Cerebellar cortex (tissue), 1 donor: ENCODE results near the gene CCDC6.
"Not testable (repeated sequence)": the region's sequence is repeated elsewhere in the genome, so short reads cannot be mapped to it uniquely, and the experiment has no call there.

ENCODE experiments used
- DNase-seq: peaks from one replicate; pipeline ENCODE4 v3.0.0-alpha.2; 2015; ENCODE audit warnings: low spot score

The CCDC6 gene

GRCh38 chr10:59754951-59755350 is 151.4 kb downstream of the CCDC6 start:
- DNase-seq, result no peak

DNA sequence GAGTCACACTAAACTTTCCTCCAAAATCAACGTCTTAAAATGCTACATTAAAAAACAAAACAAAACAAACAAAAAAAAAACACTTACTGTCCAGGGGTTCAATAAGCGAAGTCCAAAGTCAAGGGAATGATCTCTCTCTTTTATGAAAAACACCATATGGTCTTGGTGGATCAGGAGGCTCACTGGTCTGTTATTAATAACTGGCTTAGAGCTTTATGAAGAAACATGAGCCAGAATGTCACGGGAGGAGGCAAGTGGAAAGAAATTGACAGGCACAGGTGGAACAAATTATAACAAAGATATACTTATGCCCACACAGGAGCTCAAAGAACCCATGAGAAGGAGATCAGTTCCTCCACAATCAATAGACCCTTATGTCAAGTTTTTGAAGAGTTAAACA is 153.1 kb downstream of the CCDC6 start, which contains the start of gene MRLN:
TSS of gene MRLN (minus strand) at position 189 of the 400 bp plus-strand sequence.
- peak; percentile 94 for DNase-seq

GRCh38 chr10:59752278-59752940 is 153.9 kb downstream of the CCDC6 start:
- DNase-seq, result peak; percentile 68

GRCh38 chr10:59750155-59750945 is 156.0 kb downstream of the CCDC6 start:
- peak; percentile 71 for DNase-seq

- peak; percentile 89 for DNase-seq
Measured at GRCh38 chr10:59748834-59749233, 157.5 kb downstream of the CCDC6 start.

GRCh38 chr10:59745163-59745650 is 161.1 kb downstream of the CCDC6 start:
- DNase-seq, result no peak

GRCh38 chr10:59744762-59745161 is 161.6 kb downstream of the CCDC6 start:
- DNase-seq, result not testable (repeated sequence)

DNA sequence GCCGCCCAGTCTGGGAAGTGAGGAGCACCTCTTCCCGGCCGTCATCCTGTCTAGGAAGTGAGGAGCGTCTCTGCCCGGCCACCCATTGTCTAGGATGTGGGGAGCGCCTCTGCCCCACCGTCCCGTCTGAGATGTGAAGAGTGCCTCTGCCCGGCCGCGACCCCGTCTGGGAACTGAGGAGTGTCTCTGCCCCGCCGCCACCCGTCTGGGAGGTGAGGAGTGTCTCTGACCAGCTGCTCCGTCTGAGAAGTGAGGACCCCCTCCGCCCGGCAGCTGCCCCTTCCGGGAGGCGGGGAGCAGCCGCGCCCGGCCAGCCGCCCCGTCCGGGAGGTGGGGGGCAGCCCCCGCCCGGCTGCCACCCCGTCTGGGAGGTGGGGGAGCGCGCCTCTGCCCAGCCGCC is 162.2 kb downstream of the CCDC6 start:
- DNase-seq, result not testable (repeated sequence)

- no peak for DNase-seq
Measured at GRCh38 chr10:59741583-59741982, 164.8 kb downstream of the CCDC6 start.

- DNase-seq, result no peak
Measured at GRCh38 chr10:59741048-59741447, 165.3 kb downstream of the CCDC6 start.
